Spleen (tissue), 11 donors: ENCODE data around the gene CDC42EP5. TPM values are rescaled to one million over a fixed set of nuclear protein-coding genes. Genes with fewer than 3 reads are reported as not detected.
"Not testable (repeated sequence)": the region's sequence is repeated elsewhere in the genome, so short reads cannot be mapped to it uniquely, and the experiment has no call there.

ENCODE experiments used
- DNase-seq: peaks from one replicate; pipeline ENCODE4 v3.0.0-alpha.2; 2020
- H3K27ac ChIP-seq, 8 donors: fragments of 200-600 bp; sonication (generic) in 7 of 8; 1 replicate in 4 of 8; 2 replicates in 4 of 8; pipeline versions ENCODE4 v1.5.0 to v1.8.0; 2016 to 2021; ENCODE audit warnings: inconsistent platforms in 4 of 8, mild to moderate bottlenecking in 4 of 8, moderate library complexity in 1 of 8
- H3K27me3 ChIP-seq, 7 donors: fragments of 200-600 bp; sonication (generic) in 6 of 7; replicated peaks in 1 of 7; 1 replicate in 4 of 7; 2 replicates in 3 of 7; pipeline versions ENCODE4 v1.5.0 to v1.8.0; 2016 to 2021; ENCODE audit warnings: inconsistent platforms in 3 of 7, mild to moderate bottlenecking in 1 of 7
- H3K36me3 ChIP-seq, 6 donors: fragments of 200-600 bp; sonication (generic) in 5 of 6; 1 replicate in 4 of 6; 2 replicates in 2 of 6; pipeline versions ENCODE4 v1.5.0 to v1.8.0; 2016 to 2021; ENCODE audit warnings: inconsistent platforms in 2 of 6
- H3K4me1 ChIP-seq, 6 donors: fragments of 200-600 bp; sonication (generic) in 5 of 6; 1 replicate in 3 of 6; 2 replicates in 3 of 6; pipeline versions ENCODE4 v1.5.0 to v1.8.0; 2016 to 2021; ENCODE audit warnings: inconsistent platforms in 3 of 6
- H3K4me3 ChIP-seq, 8 donors: fragments of 200-600 bp; sonication (generic) in 7 of 8; 1 replicate in 4 of 8; 2 replicates in 4 of 8; pipeline versions ENCODE4 v1.5.0 to v1.8.0; 2016 to 2021; ENCODE audit warnings: inconsistent platforms in 4 of 8, mild to moderate bottlenecking in 4 of 8, moderate library complexity in 2 of 8
- H3K9me3 ChIP-seq, 8 donors: fragments of 200-600 bp; sonication (generic) in 7 of 8; 1 replicate in 4 of 8; 2 replicates in 4 of 8; pipeline versions ENCODE4 v1.5.0 to v1.8.0; 2016 to 2021; ENCODE audit warnings: inconsistent platforms in 4 of 8
- POLR2A ChIP-seq, 3 donors: fragments of 450-650 bp; IDR thresholded peaks; one replicate each; pipeline ENCODE4 v1.5.1; 2017; ENCODE audit warnings: antibody characterized with exemption in 3 of 3, mild to moderate bottlenecking in 1 of 3
- POLR2AphosphoS5 ChIP-seq, 3 donors: sonication (generic); formaldehyde crosslinking; IDR thresholded peaks; one replicate each; pipeline ENCODE4 v1.5.1; 2017; ENCODE audit warnings: antibody characterized with exemption in 3 of 3
- WGBS, 5 donors: extraction: QIAGEN DNeasy Blood & Tissue Kit in 3 of 5; methylation state at CpG; one replicate each; pipeline versions ENCODE4 v1.1.5 to v1.1.7; 2013 to 2018; 5-methylcytosine and 5-hydroxymethylcytosine counted together
- intact Hi-C: fragments of 100-400 bp; cut with DNase I; formaldehyde crosslinking; loops from one replicate; pipeline ENCODE4 v1.15.0; 2023; ENCODE audit warnings: low total_unique reads
- polyA plus RNA-seq, 3 donors: library from polyadenylated mRNA; stranded (reverse); fragments of 200-250 nt; gene quantifications; one replicate each; pipeline ENCODE4 v1.2.1, GENCODE V29; 2013
- total RNA-seq, 7 donors: library from RNA; depleted of rRNA in 3 of 7; stranded (reverse); fragments of >200 nt in 3 of 7; fragmentation: NEBNext Ultra II Directional in 4 of 7; extraction: Animal tissue kit (Norgen Biotek cat#: 25700) in 4 of 7; gene quantifications; one replicate each; pipeline versions ENCODE4 v1.1.0 to v1.2.1, GENCODE V29; 2016 to 2021
- TF ChIP-seq, protein P1 (sequence below), 11 experiments: fragments of 200-600 bp in 7 of 11; fragments of 450-650 bp in 4 of 11; sonication (generic) in 4 of 11; IDR thresholded peaks in 8 of 11; conservative IDR thresholded peaks in 3 of 11; 1 replicate in 7 of 11; 2 replicates in 4 of 11; pipeline versions ENCODE4 v1.4.0 to v1.8.0; 2016 to 2021; ENCODE audit warnings: antibody characterized with exemption in 11 of 11, inconsistent platforms in 4 of 11, mild to moderate bottlenecking in 1 of 11
- donor health status: healthy with polysubstance abuse.
- donor health status: DM: no; HTN: no; CAD: no; lungs with moderate emphysema.
- donor health status: DM: no; HTN: no; CAD: no.
- donor health status: Bipolar disorder and iron deficiency.
- donor health status: healthy.
- donor health status: DM: no; HTN: no; CAD: no.
- donor health status: DM: yes; HTN: yes; CAD: no.

Gene CDC42EP5
- total and polyA plus RNA-seq, 10 donors: 6.6 to 16.1 (median 13.1) TPM

DNA sequence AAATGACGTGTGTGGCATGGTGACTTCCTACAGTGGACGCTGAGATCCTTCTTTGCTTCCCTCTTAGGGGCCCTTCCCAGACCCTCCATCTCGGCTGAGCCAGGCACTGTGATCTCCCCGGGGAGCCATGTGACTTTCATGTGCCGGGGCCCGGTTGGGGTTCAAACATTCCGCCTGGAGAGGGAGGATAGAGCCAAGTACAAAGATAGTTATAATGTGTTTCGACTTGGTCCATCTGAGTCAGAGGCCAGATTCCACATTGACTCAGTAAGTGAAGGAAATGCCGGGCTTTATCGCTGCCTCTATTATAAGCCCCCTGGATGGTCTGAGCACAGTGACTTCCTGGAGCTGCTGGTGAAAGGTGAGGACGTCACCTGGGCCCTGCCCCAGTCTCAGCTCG, 34.7 kb upstream of the CDC42EP5 start:
- Histone ChIP-seq H3K27ac (no peak overlapping the region), H3K4me3 (no peak overlapping the region), H3K27me3 (peaks cover 0 to 54% (median 0%) of the 10 kb centered on the region in 7 donors), H3K9me3 (no peaks in the 10 kb centered on the region), H3K36me3 (no peaks in the 10 kb centered on the region), H3K4me1 (peaks cover 0 to 8% (median 2%) of the 10 kb centered on the region in 6 donors)
- no peak for TF ChIP-seq POLR2A (IDR thresholded peaks at IDR 0.05)
- no peak for TF ChIP-seq POLR2AphosphoS5 (IDR thresholded peaks at IDR 0.05)
- TF ChIP-seq, protein P1, sequence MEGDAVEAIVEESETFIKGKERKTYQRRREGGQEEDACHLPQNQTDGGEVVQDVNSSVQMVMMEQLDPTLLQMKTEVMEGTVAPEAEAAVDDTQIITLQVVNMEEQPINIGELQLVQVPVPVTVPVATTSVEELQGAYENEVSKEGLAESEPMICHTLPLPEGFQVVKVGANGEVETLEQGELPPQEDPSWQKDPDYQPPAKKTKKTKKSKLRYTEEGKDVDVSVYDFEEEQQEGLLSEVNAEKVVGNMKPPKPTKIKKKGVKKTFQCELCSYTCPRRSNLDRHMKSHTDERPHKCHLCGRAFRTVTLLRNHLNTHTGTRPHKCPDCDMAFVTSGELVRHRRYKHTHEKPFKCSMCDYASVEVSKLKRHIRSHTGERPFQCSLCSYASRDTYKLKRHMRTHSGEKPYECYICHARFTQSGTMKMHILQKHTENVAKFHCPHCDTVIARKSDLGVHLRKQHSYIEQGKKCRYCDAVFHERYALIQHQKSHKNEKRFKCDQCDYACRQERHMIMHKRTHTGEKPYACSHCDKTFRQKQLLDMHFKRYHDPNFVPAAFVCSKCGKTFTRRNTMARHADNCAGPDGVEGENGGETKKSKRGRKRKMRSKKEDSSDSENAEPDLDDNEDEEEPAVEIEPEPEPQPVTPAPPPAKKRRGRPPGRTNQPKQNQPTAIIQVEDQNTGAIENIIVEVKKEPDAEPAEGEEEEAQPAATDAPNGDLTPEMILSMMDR (IDR thresholded peaks at IDR 0.05 in 8 of 11, conservative IDR thresholded peaks at IDR 0.05 in 3 of 11): no peak
- DNase-seq: no peak
- 60 to 75% (median 71%) methylated on average over 12 of the region's 12 CpGs for WGBS, 5 donors
- intact Hi-C loops: no loop called here

DNA sequence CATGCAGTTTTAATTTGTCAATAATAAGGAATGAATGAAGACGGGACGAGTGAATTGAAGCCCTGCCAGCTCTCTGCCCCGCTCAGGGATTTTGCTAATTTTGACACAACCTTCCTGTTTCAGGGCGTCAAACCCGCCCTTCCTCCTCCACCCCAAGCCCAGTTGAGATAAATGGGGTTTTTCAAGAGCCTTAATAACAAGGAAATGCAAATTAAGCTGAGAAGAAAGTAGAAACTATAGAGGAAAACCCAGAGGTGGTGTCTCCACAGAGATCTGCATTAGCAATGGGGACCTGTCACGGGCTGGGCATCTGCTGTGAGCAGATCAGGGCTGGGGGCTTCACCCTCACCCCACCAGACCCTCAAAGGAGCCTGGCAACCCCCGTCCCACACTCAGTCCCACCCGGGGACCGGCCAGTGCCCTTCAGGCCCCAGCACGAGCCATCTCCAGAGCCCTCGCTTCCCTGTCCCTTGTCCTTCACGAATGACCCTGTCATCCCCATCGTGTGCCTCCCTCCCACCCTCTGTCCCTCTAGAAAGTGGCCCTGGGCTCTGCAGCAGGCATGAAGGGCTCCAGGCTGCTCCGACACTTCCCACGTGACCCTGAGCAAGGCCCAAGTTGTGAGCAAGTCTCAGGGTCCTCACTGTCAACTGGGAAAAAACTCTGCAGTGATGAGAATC, 34.1 kb upstream of the CDC42EP5 start:
- Histone ChIP-seq H3K27ac (peak overlapping the region in 3 of 8 donors; percentile 57 to 65 (median 64)), H3K27me3 (peaks cover 0 to 59% (median 0%) of the 10 kb centered on the region in 7 donors)
- intact Hi-C loops, H3K4me3 ChIP-seq, H3K4me1 ChIP-seq, H3K9me3 ChIP-seq, H3K36me3 ChIP-seq: not testable (repeated sequence)
- 54 to 67% (median 56%) methylated on average over 10 to 11 of the region's 15 CpGs for WGBS, 5 donors
- peak; percentile 75 for DNase-seq

DNA sequence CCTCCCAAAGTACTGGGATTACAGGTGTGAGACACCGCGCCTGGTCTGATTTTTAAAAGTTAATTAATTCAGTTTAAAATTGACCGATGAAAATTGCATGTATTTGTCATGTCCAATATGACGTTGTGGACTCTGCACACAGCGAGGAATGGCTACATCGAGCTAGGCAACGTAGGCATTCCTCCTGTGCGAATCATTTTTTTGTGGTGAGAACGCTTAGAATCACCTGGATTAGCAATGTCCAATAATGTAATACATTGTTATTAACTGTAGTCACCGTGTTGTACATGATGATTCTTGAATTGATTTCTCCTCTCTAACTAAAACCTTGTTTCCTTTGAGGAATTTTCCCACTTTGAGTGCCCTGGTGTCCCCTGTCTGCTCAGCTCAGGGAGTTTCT, 33.0 kb upstream of the CDC42EP5 start:
- intact Hi-C loops: no loop called here
- no peak overlapping the region for H3K4me3 ChIP-seq
- peaks cover 0 to 56% (median 0%) of the 10 kb centered on the region in 7 donors for H3K27me3 ChIP-seq
- TF ChIP-seq, protein P1 (IDR thresholded peaks at IDR 0.05 in 8 of 11, conservative IDR thresholded peaks at IDR 0.05 in 3 of 11): no peak
- TF ChIP-seq POLR2A (IDR thresholded peaks at IDR 0.05) (no peak), POLR2AphosphoS5 (IDR thresholded peaks at IDR 0.05) (no peak)
- 63 to 89% (median 77%) methylated on average over 10 of the region's 10 CpGs for WGBS, 5 donors
- no peaks in the 10 kb centered on the region for H3K9me3 ChIP-seq
- no peak for DNase-seq
- peaks cover 0 to 8% (median 2%) of the 10 kb centered on the region in 6 donors for H3K4me1 ChIP-seq
- H3K27ac ChIP-seq: peak overlapping the region in 1 of 8 donors; percentile 1
- no peaks in the 10 kb centered on the region for H3K36me3 ChIP-seq

DNA sequence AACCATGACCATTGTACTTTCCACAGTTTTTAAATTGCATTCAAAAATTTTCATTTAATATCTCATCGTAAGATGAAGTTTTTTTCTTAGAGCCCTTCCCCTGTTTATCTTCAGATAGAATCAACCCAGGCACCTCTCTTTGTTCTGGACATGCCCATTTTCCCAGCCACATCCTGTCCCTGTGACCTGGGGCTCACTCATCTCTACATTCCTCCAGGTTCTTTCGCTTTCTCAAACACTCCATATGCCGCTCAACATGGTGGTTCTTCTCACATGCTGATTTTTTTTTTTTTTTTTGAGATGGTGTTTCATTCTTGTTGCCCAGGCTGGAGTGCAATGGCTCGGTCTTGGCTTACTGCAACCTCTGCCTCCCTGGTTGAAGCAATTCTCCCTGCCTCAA, 32.4 kb upstream of the CDC42EP5 start:
- H3K9me3 ChIP-seq, H3K4me1 ChIP-seq, H3K36me3 ChIP-seq, H3K4me3 ChIP-seq, intact Hi-C loops, DNase-seq, H3K27ac ChIP-seq: not testable (repeated sequence)
- peaks cover 0 to 61% (median 0%) of the 10 kb centered on the region in 7 donors for H3K27me3 ChIP-seq
- 78 to 87% (median 83%) methylated on average over 4 of the region's 4 CpGs for WGBS, 5 donors

- WGBS, 5 donors: 39 to 55% (median 48%) methylated on average over 14 of the region's 14 CpGs
- H3K27ac ChIP-seq: peak within 1 kb of the TSS in 1 of 8 donors; percentile 45
- peaks cover 0 to 66% (median 0%) of the 10 kb centered on the region in 7 donors for H3K27me3 ChIP-seq
- no peak within 1 kb of the TSS for H3K4me3 ChIP-seq
- H3K4me1 ChIP-seq: peaks cover 0 to 5% (median 2%) of the 10 kb centered on the region in 6 donors
- intact Hi-C loops: no loop called here
- no peak for DNase-seq
- no peaks in the 10 kb centered on the region for H3K36me3 ChIP-seq
- H3K9me3 ChIP-seq: no peaks in the 10 kb centered on the region
- TF ChIP-seq POLR2A (IDR thresholded peaks at IDR 0.05) (no peak), POLR2AphosphoS5 (IDR thresholded peaks at IDR 0.05) (no peak)
- TF ChIP-seq, protein P1 (IDR thresholded peaks at IDR 0.05 in 8 of 11, conservative IDR thresholded peaks at IDR 0.05 in 3 of 11): no peak
Measured at GRCh38 chr19:54502518-54503048, 29.5 kb upstream of the CDC42EP5 start, which contains the start of gene LAIR2. TSS of gene LAIR2 (plus strand) at chr19:54502831. CDS start at chr19:54502919, 88 bp downstream.

GRCh38 chr19:54498451-54498772, 25.3 kb upstream of the CDC42EP5 start:
- H3K36me3 ChIP-seq, H3K9me3 ChIP-seq, H3K4me1 ChIP-seq, DNase-seq, intact Hi-C loops: not testable (repeated sequence)
- H3K27me3 ChIP-seq: peaks cover 0 to 72% (median 0%) of the 10 kb centered on the region in 7 donors
- H3K27ac ChIP-seq: peak overlapping the region in 2 of 8 donors; percentile 25 to 50
- WGBS, 5 donors: 63 to 83% (median 68%) methylated on average over 8 to 9 of the region's 9 CpGs
- H3K4me3 ChIP-seq: peak overlapping the region in 2 of 8 donors; percentile 23 to 56

DNA sequence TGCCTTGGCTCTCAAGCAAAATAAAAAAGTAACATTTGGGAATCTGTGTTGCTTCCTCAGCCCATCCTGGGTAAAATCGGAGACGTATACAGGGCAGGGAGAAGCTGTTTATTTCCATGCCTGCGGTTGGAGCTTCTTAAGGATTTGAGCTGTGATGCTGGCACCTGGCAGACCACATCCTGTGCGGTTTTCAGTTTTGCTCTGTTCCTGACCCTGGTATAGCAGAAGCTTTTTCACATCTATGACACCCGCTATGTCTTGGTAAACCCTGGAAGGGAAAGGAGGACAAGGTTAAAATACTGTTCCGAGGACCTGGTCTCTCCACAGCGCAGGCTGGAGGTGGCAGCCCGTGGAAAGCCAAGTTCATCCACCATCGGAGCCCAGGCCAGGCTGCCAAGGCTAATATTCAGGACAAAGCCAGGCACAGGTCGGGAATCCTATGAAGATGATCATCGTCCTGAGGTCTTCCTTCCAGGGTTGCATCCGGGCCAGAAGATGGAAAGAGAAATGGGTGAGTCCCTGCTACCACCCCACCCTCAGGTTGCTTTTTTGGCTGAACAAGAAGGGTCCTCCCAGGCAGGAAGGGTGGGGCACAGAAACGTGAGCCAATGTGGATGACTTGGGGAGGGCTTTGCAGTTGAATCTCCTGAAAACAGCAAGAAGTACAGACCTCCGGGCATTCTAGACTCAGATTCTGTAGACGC, 24.8 kb upstream of the CDC42EP5 start:
- H3K36me3 ChIP-seq, H3K9me3 ChIP-seq, intact Hi-C loops, H3K4me1 ChIP-seq, DNase-seq: not testable (repeated sequence)
- peak overlapping the region in 2 of 8 donors; percentile 25 to 50 for H3K27ac ChIP-seq
- 48 to 68% (median 53%) methylated on average over 6 to 9 of the region's 15 CpGs for WGBS, 5 donors
- peaks cover 0 to 73% (median under 1%) of the 10 kb centered on the region in 7 donors for H3K27me3 ChIP-seq
- peak overlapping the region in 2 of 8 donors; percentile 23 to 56 for H3K4me3 ChIP-seq
